Spleen (tissue), 11 donors: ENCODE results near the gene TNNT1. TPM values are rescaled to one million over a fixed set of nuclear protein-coding genes. Genes with fewer than 3 reads are reported as not detected.
"Not testable (repeated sequence)": the region's sequence is repeated elsewhere in the genome, so short reads cannot be mapped to it uniquely, and the experiment has no call there.

Experiments
- DNase-seq: peaks from one replicate; pipeline ENCODE4 v3.0.0-alpha.2; 2020
- H3K27ac ChIP-seq, 8 donors: fragments of 200-600 bp; sonication (generic) in 7 of 8; 1 replicate in 4 of 8; 2 replicates in 4 of 8; pipeline versions ENCODE4 v1.5.0 to v1.8.0; 2016 to 2021; ENCODE audit warnings: inconsistent platforms in 4 of 8, mild to moderate bottlenecking in 4 of 8, moderate library complexity in 1 of 8
- H3K27me3 ChIP-seq, 7 donors: fragments of 200-600 bp; sonication (generic) in 6 of 7; replicated peaks in 1 of 7; 1 replicate in 4 of 7; 2 replicates in 3 of 7; pipeline versions ENCODE4 v1.5.0 to v1.8.0; 2016 to 2021; ENCODE audit warnings: inconsistent platforms in 3 of 7, mild to moderate bottlenecking in 1 of 7
- H3K36me3 ChIP-seq, 6 donors: fragments of 200-600 bp; sonication (generic) in 5 of 6; 1 replicate in 4 of 6; 2 replicates in 2 of 6; pipeline versions ENCODE4 v1.5.0 to v1.8.0; 2016 to 2021; ENCODE audit warnings: inconsistent platforms in 2 of 6
- H3K4me1 ChIP-seq, 6 donors: fragments of 200-600 bp; sonication (generic) in 5 of 6; 1 replicate in 3 of 6; 2 replicates in 3 of 6; pipeline versions ENCODE4 v1.5.0 to v1.8.0; 2016 to 2021; ENCODE audit warnings: inconsistent platforms in 3 of 6
- H3K4me3 ChIP-seq, 8 donors: fragments of 200-600 bp; sonication (generic) in 7 of 8; 1 replicate in 4 of 8; 2 replicates in 4 of 8; pipeline versions ENCODE4 v1.5.0 to v1.8.0; 2016 to 2021; ENCODE audit warnings: inconsistent platforms in 4 of 8, mild to moderate bottlenecking in 4 of 8, moderate library complexity in 2 of 8
- H3K9me3 ChIP-seq, 8 donors: fragments of 200-600 bp; sonication (generic) in 7 of 8; 1 replicate in 4 of 8; 2 replicates in 4 of 8; pipeline versions ENCODE4 v1.5.0 to v1.8.0; 2016 to 2021; ENCODE audit warnings: inconsistent platforms in 4 of 8
- POLR2A ChIP-seq, 3 donors: fragments of 450-650 bp; IDR thresholded peaks; one replicate each; pipeline ENCODE4 v1.5.1; 2017; ENCODE audit warnings: antibody characterized with exemption in 3 of 3, mild to moderate bottlenecking in 1 of 3
- POLR2AphosphoS5 ChIP-seq, 3 donors: sonication (generic); formaldehyde crosslinking; IDR thresholded peaks; one replicate each; pipeline ENCODE4 v1.5.1; 2017; ENCODE audit warnings: antibody characterized with exemption in 3 of 3
- WGBS, 5 donors: extraction: QIAGEN DNeasy Blood & Tissue Kit in 3 of 5; methylation state at CpG; one replicate each; pipeline versions ENCODE4 v1.1.5 to v1.1.7; 2013 to 2018; 5-methylcytosine and 5-hydroxymethylcytosine counted together
- intact Hi-C: fragments of 100-400 bp; cut with DNase I; formaldehyde crosslinking; loops from one replicate; pipeline ENCODE4 v1.15.0; 2023; ENCODE audit warnings: low total_unique reads
- polyA plus RNA-seq, 3 donors: library from polyadenylated mRNA; stranded (reverse); fragments of 200-250 nt; gene quantifications; one replicate each; pipeline ENCODE4 v1.2.1, GENCODE V29; 2013
- total RNA-seq, 7 donors: library from RNA; depleted of rRNA in 3 of 7; stranded (reverse); fragments of >200 nt in 3 of 7; fragmentation: NEBNext Ultra II Directional in 4 of 7; extraction: Animal tissue kit (Norgen Biotek cat#: 25700) in 4 of 7; gene quantifications; one replicate each; pipeline versions ENCODE4 v1.1.0 to v1.2.1, GENCODE V29; 2016 to 2021
- TF ChIP-seq, protein P1 (sequence below), 11 experiments: fragments of 200-600 bp in 7 of 11; fragments of 450-650 bp in 4 of 11; sonication (generic) in 4 of 11; IDR thresholded peaks in 8 of 11; conservative IDR thresholded peaks in 3 of 11; 1 replicate in 7 of 11; 2 replicates in 4 of 11; pipeline versions ENCODE4 v1.4.0 to v1.8.0; 2016 to 2021; ENCODE audit warnings: antibody characterized with exemption in 11 of 11, inconsistent platforms in 4 of 11, mild to moderate bottlenecking in 1 of 11
- donor health status: healthy with polysubstance abuse.
- donor health status: DM: no; HTN: no; CAD: no; lungs with moderate emphysema.
- donor health status: DM: no; HTN: no; CAD: no.
- donor health status: Bipolar disorder and iron deficiency.
- donor health status: healthy.
- donor health status: DM: no; HTN: no; CAD: no.
- donor health status: DM: yes; HTN: yes; CAD: no.

The TNNT1 gene
- total and polyA plus RNA-seq, 10 donors: 0.26 to 6.2 (median 1.5) TPM; not detected in 3

DNA sequence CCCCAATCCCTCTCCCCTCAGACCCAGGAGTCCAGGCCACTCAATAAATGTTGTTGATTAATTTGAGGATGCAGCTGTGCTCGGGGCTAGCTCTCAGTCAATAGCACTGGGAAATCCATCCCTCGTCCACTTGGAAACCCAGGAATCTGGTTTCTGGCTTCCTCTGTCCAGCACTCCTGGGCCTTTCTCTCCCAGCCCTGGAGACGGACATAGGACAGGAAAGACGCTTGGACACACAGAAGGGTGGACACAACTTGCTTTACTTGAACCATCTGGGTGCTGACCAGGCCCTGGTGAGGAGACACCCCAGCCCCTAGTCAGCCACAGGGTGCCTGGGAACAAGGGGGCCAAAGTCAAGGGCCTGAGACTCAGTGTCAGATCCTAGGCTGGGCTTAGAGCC is 9.4 kb upstream of the TNNT1 start:
- Histone ChIP-seq H3K27ac (no peak overlapping the region), H3K4me3 (no peak overlapping the region), H3K27me3 (peaks cover 0 to 93% (median 54%) of the 10 kb centered on the region in 7 donors), H3K4me1 (peaks cover 0 to 27% (median 6%) of the 10 kb centered on the region in 6 donors), H3K36me3 (no peaks in the 10 kb centered on the region), H3K9me3 (peaks cover 0 to 3% (median 0%) of the 10 kb centered on the region in 8 donors)
- no peak for DNase-seq
- 58 to 80% (median 68%) methylated on average over 4 of the region's 4 CpGs for WGBS, 5 donors
- TF ChIP-seq POLR2AphosphoS5 (IDR thresholded peaks at IDR 0.05) (no peak), POLR2A (IDR thresholded peaks at IDR 0.05) (no peak)
- TF ChIP-seq, protein P1, sequence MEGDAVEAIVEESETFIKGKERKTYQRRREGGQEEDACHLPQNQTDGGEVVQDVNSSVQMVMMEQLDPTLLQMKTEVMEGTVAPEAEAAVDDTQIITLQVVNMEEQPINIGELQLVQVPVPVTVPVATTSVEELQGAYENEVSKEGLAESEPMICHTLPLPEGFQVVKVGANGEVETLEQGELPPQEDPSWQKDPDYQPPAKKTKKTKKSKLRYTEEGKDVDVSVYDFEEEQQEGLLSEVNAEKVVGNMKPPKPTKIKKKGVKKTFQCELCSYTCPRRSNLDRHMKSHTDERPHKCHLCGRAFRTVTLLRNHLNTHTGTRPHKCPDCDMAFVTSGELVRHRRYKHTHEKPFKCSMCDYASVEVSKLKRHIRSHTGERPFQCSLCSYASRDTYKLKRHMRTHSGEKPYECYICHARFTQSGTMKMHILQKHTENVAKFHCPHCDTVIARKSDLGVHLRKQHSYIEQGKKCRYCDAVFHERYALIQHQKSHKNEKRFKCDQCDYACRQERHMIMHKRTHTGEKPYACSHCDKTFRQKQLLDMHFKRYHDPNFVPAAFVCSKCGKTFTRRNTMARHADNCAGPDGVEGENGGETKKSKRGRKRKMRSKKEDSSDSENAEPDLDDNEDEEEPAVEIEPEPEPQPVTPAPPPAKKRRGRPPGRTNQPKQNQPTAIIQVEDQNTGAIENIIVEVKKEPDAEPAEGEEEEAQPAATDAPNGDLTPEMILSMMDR (IDR thresholded peaks at IDR 0.05 in 8 of 11, conservative IDR thresholded peaks at IDR 0.05 in 3 of 11): no peak
- intact Hi-C loops: no loop called here

DNA sequence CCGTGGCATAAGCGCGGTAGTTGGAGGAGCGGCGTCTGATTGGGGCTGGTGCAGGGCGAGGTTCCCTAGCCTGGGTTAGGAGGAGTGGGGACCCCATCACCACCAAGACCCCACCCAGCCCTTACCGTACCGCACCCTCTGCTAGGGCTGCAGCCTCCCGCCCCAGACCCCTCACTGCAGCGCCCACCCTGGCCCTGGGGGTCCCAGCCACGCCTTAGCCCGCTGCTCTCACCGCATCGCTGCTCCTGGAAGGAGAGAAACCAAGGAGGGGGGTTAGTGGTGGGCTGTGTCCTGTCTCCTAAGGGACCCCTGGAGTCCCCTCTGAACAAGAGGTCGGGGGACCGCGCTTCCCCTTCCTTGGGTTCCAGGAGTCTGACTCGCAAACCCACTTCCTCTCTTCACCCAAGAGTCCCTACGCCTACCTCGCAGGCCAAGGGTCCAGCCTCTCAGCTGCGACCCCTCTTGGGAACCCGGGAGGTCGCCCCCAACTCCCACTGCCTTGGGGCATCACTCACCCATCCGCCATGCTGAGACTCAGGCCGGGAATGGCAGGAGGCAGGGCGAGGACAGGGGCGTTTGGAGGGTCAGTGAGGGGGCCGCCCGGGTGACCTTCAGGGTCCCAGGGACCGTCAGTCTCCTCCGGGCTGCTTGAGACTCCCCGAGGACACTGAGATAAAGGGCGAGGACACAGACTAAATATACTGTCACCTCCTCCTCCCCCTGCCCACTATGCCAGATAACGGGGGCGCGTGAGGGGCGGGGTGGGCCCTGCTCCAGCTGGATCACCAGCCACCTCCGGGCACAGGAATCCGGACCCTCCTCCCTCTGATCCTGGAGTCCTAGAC is 8.3 kb upstream of the TNNT1 start, which contains the start of gene TNNI3:
Gene TNNI3 (minus strand): TSS at position 669 of the 845 bp plus-strand sequence. CDS start 143 bp downstream, at position 526.
- TF ChIP-seq, protein P1 (IDR thresholded peaks at IDR 0.05 in 8 of 11, conservative IDR thresholded peaks at IDR 0.05 in 3 of 11): no peak
- TF ChIP-seq POLR2A (IDR thresholded peaks at IDR 0.05): no peak
- no peak for TF ChIP-seq POLR2AphosphoS5 (IDR thresholded peaks at IDR 0.05)
- no peak within 1 kb of the TSS for H3K4me3 ChIP-seq
- peaks cover 0 to 84% (median 51%) of the 10 kb centered on the region in 7 donors for H3K27me3 ChIP-seq
- peaks cover 0 to 27% (median 6%) of the 10 kb centered on the region in 6 donors for H3K4me1 ChIP-seq
- no peak within 1 kb of the TSS for H3K27ac ChIP-seq
- no peak for DNase-seq
- peaks cover 0 to 3% (median 2%) of the 10 kb centered on the region in 8 donors for H3K9me3 ChIP-seq
- no peaks in the 10 kb centered on the region for H3K36me3 ChIP-seq
- 24 to 51% (median 40%) methylated on average over 14 to 39 of the region's 39 CpGs for whole genome bisulfite sequencing, 5 donors
- intact Hi-C loops: no loop called here

DNA sequence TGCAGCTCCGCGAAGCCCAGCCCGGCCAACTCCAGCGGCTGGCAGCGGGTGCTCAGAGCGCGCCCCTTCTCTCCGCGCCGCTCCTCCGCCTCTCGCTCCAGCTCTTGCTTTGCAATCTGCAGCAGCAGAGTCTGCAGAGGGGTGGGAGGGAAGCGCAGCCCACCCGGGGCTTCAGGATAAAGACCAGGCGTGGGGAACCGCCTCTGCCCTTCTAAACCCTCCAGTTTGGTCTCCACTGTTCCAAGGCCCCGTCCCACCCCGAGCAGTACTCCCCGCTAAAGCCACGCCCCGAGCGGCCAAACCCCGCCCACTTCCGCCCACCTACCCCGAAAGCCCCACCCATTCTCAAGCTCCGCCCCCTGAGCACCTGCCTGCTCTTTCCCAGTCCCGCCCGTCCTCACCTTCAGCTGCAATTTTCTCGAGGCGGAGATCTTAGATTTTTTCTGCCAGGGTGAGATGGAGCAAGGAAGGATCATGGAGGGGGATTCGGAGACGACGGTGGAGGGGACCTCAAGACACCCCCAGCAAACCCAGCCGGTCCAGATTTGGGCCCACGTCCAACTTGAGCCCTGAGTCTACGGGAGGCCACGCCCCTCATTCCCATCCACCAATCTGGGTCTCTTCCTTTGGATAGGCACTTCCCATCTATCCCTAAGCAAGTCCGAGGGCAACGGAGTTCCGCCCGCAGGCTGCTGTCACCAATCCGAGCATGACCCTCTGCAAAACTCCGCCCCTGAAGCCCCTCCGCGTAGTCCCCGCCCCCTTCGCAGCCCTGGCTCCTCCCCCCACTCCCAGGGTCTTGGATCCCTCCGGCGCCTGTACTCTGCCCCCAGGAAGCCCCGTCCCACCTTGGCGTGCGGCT is 7.4 kb upstream of the TNNT1 start:
- H3K27me3 ChIP-seq: peaks cover 0 to 75% (median 43%) of the 10 kb centered on the region in 7 donors
- peak overlapping the region in 1 of 8 donors; percentile 9 for H3K4me3 ChIP-seq
- intact Hi-C loops: no loop called here

DNA sequence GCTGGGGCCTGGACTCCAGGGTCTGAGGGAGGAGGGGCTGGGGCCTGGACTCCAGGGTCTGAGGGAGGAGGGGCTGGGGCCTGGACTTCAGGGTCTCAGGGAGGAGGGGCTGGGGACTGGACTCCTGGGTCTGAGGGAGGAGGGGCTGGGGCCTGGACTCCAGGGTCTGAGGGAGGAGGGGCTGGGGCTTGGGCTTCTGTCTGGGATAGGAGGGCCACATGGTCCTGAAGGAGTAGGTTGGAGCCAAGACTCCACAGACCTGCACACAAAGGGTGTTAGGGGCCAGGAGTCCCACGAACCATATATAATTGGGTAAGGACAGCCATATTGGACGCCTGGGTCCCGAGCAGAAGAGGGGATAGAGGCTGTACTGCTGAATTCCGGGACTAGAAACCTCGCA is 6.8 kb upstream of the TNNT1 start:
- intact Hi-C loops, DNase-seq, H3K36me3 ChIP-seq, H3K27ac ChIP-seq: not testable (repeated sequence)
- Histone ChIP-seq H3K9me3 (peaks cover 0 to 14% (median 9%) of the 10 kb centered on the region in 8 donors), H3K4me3 (peak overlapping the region in 1 of 8 donors; percentile 9), H3K4me1 (peaks cover 0 to 24% (median 6%) of the 10 kb centered on the region in 6 donors), H3K27me3 (peaks cover 0 to 69% (median 36%) of the 10 kb centered on the region in 7 donors)
- WGBS, 5 donors: 0 to 19% (median 8%) methylated on average over 3 to 5 of the region's 5 CpGs

More for the DNA sequence above, 7.4 kb upstream of the TNNT1 start:
- peaks cover 0 to 27% (median 6%) of the 10 kb centered on the region in 6 donors for H3K4me1 ChIP-seq
- no peak overlapping the region for H3K27ac ChIP-seq
- TF ChIP-seq, protein P1 (IDR thresholded peaks at IDR 0.05 in 8 of 11, conservative IDR thresholded peaks at IDR 0.05 in 3 of 11): no peak
- TF ChIP-seq POLR2AphosphoS5 (IDR thresholded peaks at IDR 0.05) (no peak), POLR2A (IDR thresholded peaks at IDR 0.05) (no peak)
- 6 to 12% (median 8%) methylated on average over 36 to 52 of the region's 52 CpGs for WGBS, 5 donors
- no peak for DNase-seq
- no peaks in the 10 kb centered on the region for H3K36me3 ChIP-seq
- H3K9me3 ChIP-seq: peaks cover 0 to 11% (median 8%) of the 10 kb centered on the region in 8 donors
